Measurements from ENCODE around the gene APLF. TPM values are rescaled to one million over a fixed set of nuclear protein-coding genes. Genes with fewer than 3 reads are reported as not detected.

The APLF gene
- total and polyA plus RNA-seq, 10 of the 15 experiments (the other 5 are each of a cell fraction or from before 2014, with no cell fraction given) = 0.66 to 2.8 (median 1.8) TPM

DNA sequence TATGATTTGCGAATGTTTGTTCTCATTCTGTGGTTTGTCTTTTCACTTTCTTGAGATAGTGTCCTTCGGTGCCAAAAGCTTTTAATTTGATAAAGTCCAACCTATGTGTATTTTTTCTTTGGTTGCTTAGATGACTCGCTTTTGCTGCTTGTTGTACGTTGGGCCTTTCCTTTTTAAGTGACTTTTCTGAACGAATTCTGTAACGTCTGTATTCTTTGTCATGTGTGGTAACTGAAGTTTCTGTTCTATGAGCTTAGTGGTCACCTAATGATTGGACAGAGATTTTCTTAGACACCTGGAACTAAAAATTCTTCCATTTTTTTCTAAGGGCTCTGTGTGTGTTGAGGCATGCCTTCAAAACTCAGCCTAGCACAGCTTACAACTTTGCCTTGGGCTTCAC, 156.4 kb downstream of the APLF start:
- DNase-seq (ENCODE audit: low read depth, low spot score) (no peak), ATAC-seq (no peak), FAIRE-seq (no peak)
- no TSS peak for BruUV-seq (replicated peaks)
- Histone ChIP-seq H3K36me3 (ENCODE audit: control insufficient read depth in 2 of 2, insufficient read depth in 2 of 2, low read length in 1 of 2) (no peaks in the 10 kb centered on the region), H3K4me1 (ENCODE audit: control insufficient read depth, insufficient read depth, low read length) (no peaks in the 10 kb centered on the region), H3K4me3 (no peak overlapping the region), H3K27ac (ENCODE audit: control insufficient read depth, insufficient read depth) (no peak overlapping the region), H3K27me3 (replicated peaks in 1 of 2; ENCODE audit: control insufficient read depth in 2 of 2, insufficient read depth in 2 of 2, low read length in 1 of 2) (no peaks in the 10 kb centered on the region; a peak in 3 of 4 replicates), H2AFZ (ENCODE audit: control insufficient read depth, low read depth, low read length) (no peak overlapping the region), H3K9me3 (replicated peaks; ENCODE audit: control insufficient read depth, insufficient read depth, low read length) (no peaks in the 10 kb centered on the region), H4K20me1 (ENCODE audit: control insufficient read depth, insufficient read depth) (no peaks in the 10 kb centered on the region), H3K79me2 (ENCODE audit: control insufficient read depth, insufficient read depth, low read length) (no peaks in the 10 kb centered on the region), H3K4me2 (ENCODE audit: control insufficient read depth, insufficient read depth) (no peak overlapping the region), H3K9ac (ENCODE audit: control insufficient read depth, insufficient read depth, low read length) (no peak overlapping the region)
- intact Hi-C loops (cut with micrococcal nuclease; ENCODE audit: unreplicated experiment) = no loop called here
- TF ChIP-seq HDGF (IDR thresholded peaks at IDR 0.05) = no peak
- TF ChIP-seq, protein P1, sequence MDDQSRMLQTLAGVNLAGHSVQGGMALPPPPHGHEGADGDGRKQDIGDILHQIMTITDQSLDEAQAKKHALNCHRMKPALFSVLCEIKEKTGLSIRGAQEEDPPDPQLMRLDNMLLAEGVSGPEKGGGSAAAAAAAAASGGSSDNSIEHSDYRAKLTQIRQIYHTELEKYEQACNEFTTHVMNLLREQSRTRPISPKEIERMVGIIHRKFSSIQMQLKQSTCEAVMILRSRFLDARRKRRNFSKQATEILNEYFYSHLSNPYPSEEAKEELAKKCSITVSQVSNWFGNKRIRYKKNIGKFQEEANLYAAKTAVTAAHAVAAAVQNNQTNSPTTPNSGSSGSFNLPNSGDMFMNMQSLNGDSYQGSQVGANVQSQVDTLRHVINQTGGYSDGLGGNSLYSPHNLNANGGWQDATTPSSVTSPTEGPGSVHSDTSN (IDR thresholded peaks at IDR 0.05; ENCODE audit: insufficient replicate concordance, low read depth, low read length) = no peak
- in situ Hi-C loops (cut with MboI) = no loop called here
- CTCF ChIA-PET = interaction anchor here (1.6 kb wide), 1 partner anchor 28 kb away, joined by 4 read pairs; no protein-coding TSS in a partner anchor
- RAD21 ChIA-PET (ENCODE audit: unreplicated experiment) = no interaction called here
- POLR2A ChIA-PET = no interaction called here
- 62% methylated on average over 6 of the region's 6 CpGs for WGBS (ENCODE audit: insufficient coverage, insufficient replicate concordance, low lambda C conversion rate, missing lambda C conversion rate)
- SMC1A ChIA-PET (ENCODE audit: uncharacterized antibody, unreplicated experiment) = no interaction called here

DNA sequence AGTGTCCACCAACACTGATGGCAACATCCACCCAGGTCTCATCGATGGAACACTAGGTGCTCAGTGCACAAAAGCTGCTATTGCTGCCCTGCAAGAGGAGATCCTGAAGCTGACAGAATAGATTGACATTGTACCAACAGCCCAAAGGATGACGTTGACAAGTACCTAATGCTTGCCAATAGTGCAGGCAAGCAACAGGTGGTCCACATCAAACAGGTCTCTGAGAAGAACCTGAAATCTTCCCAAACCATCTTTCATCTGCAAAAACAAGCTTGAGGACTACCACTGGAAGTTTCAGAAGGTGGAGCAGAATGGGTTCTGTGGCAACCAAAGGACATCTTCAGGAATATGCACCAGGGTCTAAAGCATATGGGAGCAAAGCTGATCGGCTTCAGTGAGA, 160.2 kb downstream of the APLF start:
- Histone ChIP-seq H3K79me2 (ENCODE audit: control insufficient read depth, insufficient read depth, low read length) (no peaks in the 10 kb centered on the region), H3K4me1 (ENCODE audit: control insufficient read depth, insufficient read depth, low read length) (no peaks in the 10 kb centered on the region), H3K27me3 (replicated peaks in 1 of 2; ENCODE audit: control insufficient read depth in 2 of 2, insufficient read depth in 2 of 2, low read length in 1 of 2) (no peaks in the 10 kb centered on the region; a peak in 3 of 4 replicates), H3K4me2 (ENCODE audit: control insufficient read depth, insufficient read depth) (no peak overlapping the region), H3K9me3 (replicated peaks; ENCODE audit: control insufficient read depth, insufficient read depth, low read length) (no peaks in the 10 kb centered on the region), H3K27ac (ENCODE audit: control insufficient read depth, insufficient read depth) (no peak overlapping the region), H3K4me3 (no peak overlapping the region), H4K20me1 (ENCODE audit: control insufficient read depth, insufficient read depth) (no peaks in the 10 kb centered on the region), H3K36me3 (ENCODE audit: control insufficient read depth in 2 of 2, insufficient read depth in 2 of 2, low read length in 1 of 2) (no peaks in the 10 kb centered on the region), H2AFZ (ENCODE audit: control insufficient read depth, low read depth, low read length) (no peak overlapping the region), H3K9ac (ENCODE audit: control insufficient read depth, insufficient read depth, low read length) (no peak overlapping the region)
- intact Hi-C loops (cut with micrococcal nuclease; ENCODE audit: unreplicated experiment) = no loop called here
- ChIA-PET POLR2A (interaction anchor here (0.6 kb wide), 1 partner anchor 142 kb away, joined by 4 read pairs; no protein-coding TSS in a partner anchor), RAD21 (ENCODE audit: unreplicated experiment) (no interaction called here), SMC1A (ENCODE audit: uncharacterized antibody, unreplicated experiment) (no interaction called here), CTCF (no interaction called here)
- DNase-seq (ENCODE audit: low read depth, low spot score) = no peak
- no TSS peak for BruUV-seq (replicated peaks)
- in situ Hi-C loops (cut with MboI) = no loop called here
- no peak for FAIRE-seq
- WGBS (ENCODE audit: insufficient coverage, insufficient replicate concordance, low lambda C conversion rate, missing lambda C conversion rate) = 31% methylated on average over 3 of the region's 3 CpGs
- ATAC-seq = no peak
- TF ChIP-seq ETV6 (conservative IDR thresholded peaks at IDR 0.05 in 1 of 2, IDR thresholded peaks at IDR 0.05 in 1 of 2; ENCODE audit: borderline replicate concordance in 1 of 2, low read depth in 1 of 2) = no peak
- TF ChIP-seq MXI1 (IDR thresholded peaks at IDR 0.05; ENCODE audit: low read depth, low read length) = no peak
- TF ChIP-seq TCF7 (IDR thresholded peaks at IDR 0.05; ENCODE audit: borderline replicate concordance) = no peak

Other genes starting within 250 kb of the APLF start
- 15.3 and 16.2 TPM in 2 replicates for gene PPP3R1, start 215.1 kb upstream of the APLF start, total RNA-seq (2014; rRNA removed)
- 25.7 and 26.1 TPM in 2 replicates for gene PPP3R1, start 215.1 kb upstream of the APLF start, total RNA-seq (2014; rRNA removed; fragmentation: Illumina TruSeq; extraction: Trizol)
- 61.0 and 62.5 TPM in 2 replicates for gene PPP3R1, start 215.1 kb upstream of the APLF start, total RNA-seq (2021)
- 16.3 and 26.3 TPM in 2 replicates for gene PPP3R1, start 215.1 kb upstream of the APLF start, polyA plus RNA-seq (2011; rRNA removed)
- 43.0 and 55.7 TPM in 2 replicates for gene PPP3R1, start 215.1 kb upstream of the APLF start, polyA plus RNA-seq (2014; fragmentation: Illumina TruSeq; extraction: Trizol)
- gene PPP3R1, start 215.1 kb upstream of the APLF start, polyA plus RNA-seq (2014; fragmentation: Nextera tagmentation; extraction: Ambion mirVana) = 1 to 10 TPM; 5.4 to 9.7 TPM
- gene PPP3R1, start 215.1 kb upstream of the APLF start, polyA plus RNA-seq (2014; rRNA removed) = 18.5 TPM in 2 replicates
- gene PPP3R1, start 215.1 kb upstream of the APLF start, polyA plus RNA-seq (2016; fragmentation: Nextera tagmentation; extraction: Ambion mirVana) = 1 to 10 TPM; 1.5 to 6.2 TPM
- gene CNRIP1, start 147.6 kb upstream of the APLF start, total RNA-seq (2014; rRNA removed) = not detected in 2 replicates
- gene CNRIP1, start 147.6 kb upstream of the APLF start, total RNA-seq (2014; rRNA removed; fragmentation: Illumina TruSeq; extraction: Trizol) = not detected in 2 replicates
- gene CNRIP1, start 147.6 kb upstream of the APLF start, total RNA-seq (2021) = not detected in 2 replicates
- not detected in 2 replicates for gene CNRIP1, start 147.6 kb upstream of the APLF start, polyA plus RNA-seq (2011; rRNA removed)
- gene CNRIP1, start 147.6 kb upstream of the APLF start, polyA plus RNA-seq (2014; fragmentation: Illumina TruSeq; extraction: Trizol) = not detected in 2 replicates
- gene CNRIP1, start 147.6 kb upstream of the APLF start, polyA plus RNA-seq (2014; fragmentation: Nextera tagmentation; extraction: Ambion mirVana) = not detected
- not detected in 2 replicates for gene CNRIP1, start 147.6 kb upstream of the APLF start, polyA plus RNA-seq (2014; rRNA removed)
- gene CNRIP1, start 147.6 kb upstream of the APLF start, polyA plus RNA-seq (2016; fragmentation: Nextera tagmentation; extraction: Ambion mirVana) = not detected
- 270 and 329 TPM in 2 replicates for gene PLEK, start 102.3 kb upstream of the APLF start, total RNA-seq (2014; rRNA removed)
- gene PLEK, start 102.3 kb upstream of the APLF start, total RNA-seq (2014; rRNA removed; fragmentation: Illumina TruSeq; extraction: Trizol) = 371 and 378 TPM in 2 replicates
- gene PLEK, start 102.3 kb upstream of the APLF start, total RNA-seq (2021) = 319 and 335 TPM in 2 replicates
- 804 and 985 TPM in 2 replicates for gene PLEK, start 102.3 kb upstream of the APLF start, polyA plus RNA-seq (2011; rRNA removed)
- gene PLEK, start 102.3 kb upstream of the APLF start, polyA plus RNA-seq (2014; fragmentation: Illumina TruSeq; extraction: Trizol) = 466 and 545 TPM in 2 replicates
- gene PLEK, start 102.3 kb upstream of the APLF start, polyA plus RNA-seq (2014; fragmentation: Nextera tagmentation; extraction: Ambion mirVana) = 100 to 1,000 TPM; 410 to 617 TPM
- 283 and 353 TPM in 2 replicates for gene PLEK, start 102.3 kb upstream of the APLF start, polyA plus RNA-seq (2014; rRNA removed)
- 100 to 1,000 TPM; 229 to 238 TPM for gene PLEK, start 102.3 kb upstream of the APLF start, polyA plus RNA-seq (2016; fragmentation: Nextera tagmentation; extraction: Ambion mirVana)
- 0.56 and 0.87 TPM in 2 replicates for gene FBXO48, start 291 bp upstream of the APLF start, total RNA-seq (2014; rRNA removed)
- 1.4 and 1.5 TPM in 2 replicates for gene FBXO48, start 291 bp upstream of the APLF start, total RNA-seq (2014; rRNA removed; fragmentation: Illumina TruSeq; extraction: Trizol)
- 0.85 and 1.1 TPM in 2 replicates for gene FBXO48, start 291 bp upstream of the APLF start, total RNA-seq (2021)
- gene FBXO48, start 291 bp upstream of the APLF start, polyA plus RNA-seq (2011; rRNA removed) = 2.3 and 3.2 TPM in 2 replicates
- gene FBXO48, start 291 bp upstream of the APLF start, polyA plus RNA-seq (2014; fragmentation: Illumina TruSeq; extraction: Trizol) = 1.5 and 2.2 TPM in 2 replicates
- gene FBXO48, start 291 bp upstream of the APLF start, polyA plus RNA-seq (2014; fragmentation: Nextera tagmentation; extraction: Ambion mirVana) = 1 to 10 TPM in 1 of 2 experiments, under 1 TPM in 1; 0.90 to 1.1 TPM
- gene FBXO48, start 291 bp upstream of the APLF start, polyA plus RNA-seq (2014; rRNA removed) = 0.67 and 1.3 TPM in 2 replicates
- gene FBXO48, start 291 bp upstream of the APLF start, polyA plus RNA-seq (2016; fragmentation: Nextera tagmentation; extraction: Ambion mirVana) = 1 to 10 TPM; 1.1 to 1.5 TPM
- not detected in 2 replicates for gene PROKR1, start 176.0 kb downstream of the APLF start, total RNA-seq (2014; rRNA removed)
- gene PROKR1, start 176.0 kb downstream of the APLF start, total RNA-seq (2014; rRNA removed; fragmentation: Illumina TruSeq; extraction: Trizol) = not detected in 2 replicates
- not detected in 2 replicates for gene PROKR1, start 176.0 kb downstream of the APLF start, total RNA-seq (2021)
- gene PROKR1, start 176.0 kb downstream of the APLF start, polyA plus RNA-seq (2011; rRNA removed) = 0.01 TPM in 1 of 2 replicates, not detected in the other
- 0.01 TPM in 1 of 2 replicates, not detected in the other for gene PROKR1, start 176.0 kb downstream of the APLF start, polyA plus RNA-seq (2014; fragmentation: Illumina TruSeq; extraction: Trizol)
- gene PROKR1, start 176.0 kb downstream of the APLF start, polyA plus RNA-seq (2014; fragmentation: Nextera tagmentation; extraction: Ambion mirVana) = under 1 TPM in 1 of 2 experiments, not detected in 1; 0.02 TPM
- gene PROKR1, start 176.0 kb downstream of the APLF start, polyA plus RNA-seq (2014; rRNA removed) = not detected in 2 replicates
- not detected for gene PROKR1, start 176.0 kb downstream of the APLF start, polyA plus RNA-seq (2016; fragmentation: Nextera tagmentation; extraction: Ambion mirVana)

Measured in GM12878 (cell line).